Liver (tissue), 9 donors: ENCODE results near the gene RCOR3. TPM values are rescaled to one million over a fixed set of nuclear protein-coding genes. Genes with fewer than 3 reads are reported as not detected.

ENCODE experiments used
- DNase-seq: peaks from one replicate; pipeline ENCODE4 v3.0.0-alpha.2; 2017; ENCODE audit warnings: low spot score
- H3K27ac ChIP-seq, 2 donors: one replicate each; pipeline ENCODE4 v1.7.0; 2013; ENCODE audit warnings: inconsistent platforms in 2 of 2, low read length in 2 of 2, control low read depth in 1 of 2, low read depth in 1 of 2, mild to moderate bottlenecking in 1 of 2
- H3K27me3 ChIP-seq, 4 donors: one replicate each; pipeline versions ENCODE4 v1.6.1 to v1.7.0; 2013; ENCODE audit warnings: low read length in 3 of 4, inconsistent platforms in 1 of 4, mild to moderate bottlenecking in 1 of 4, moderate library complexity in 1 of 4; ENCODE audit not compliant: control insufficient read depth in 4 of 4, insufficient read depth in 4 of 4
- H3K36me3 ChIP-seq, 4 donors: one replicate each; pipeline versions ENCODE4 v1.6.1 to v1.7.0; 2013; ENCODE audit warnings: low read length in 3 of 4, mild to moderate bottlenecking in 3 of 4, low read depth in 1 of 4, moderate library complexity in 1 of 4; ENCODE audit not compliant: control insufficient read depth in 4 of 4, insufficient read depth in 3 of 4
- H3K4me1 ChIP-seq, 4 donors: one replicate each; pipeline versions ENCODE4 v1.6.1 to v1.7.0; 2013; ENCODE audit warnings: low read length in 3 of 4, mild to moderate bottlenecking in 3 of 4, moderate library complexity in 1 of 4; ENCODE audit not compliant: control insufficient read depth in 4 of 4, insufficient read depth in 4 of 4
- H3K4me3 ChIP-seq, 3 donors: one replicate each; pipeline versions ENCODE4 v1.6.1 to v1.7.0; 2013; ENCODE audit warnings: low read length in 3 of 3, control low read depth in 1 of 3, low read depth in 1 of 3, mild to moderate bottlenecking in 1 of 3
- H3K9ac ChIP-seq, 2 donors: one replicate each; pipeline ENCODE4 v1.7.0; 2013; ENCODE audit warnings: low read length in 2 of 2, mild to moderate bottlenecking in 2 of 2, moderate library complexity in 2 of 2, control low read depth in 1 of 2, low read depth in 1 of 2
- H3K9me3 ChIP-seq, 4 donors: one replicate each; pipeline versions ENCODE4 v1.6.1 to v1.7.0; 2013; ENCODE audit warnings: low read length in 3 of 4; ENCODE audit not compliant: control insufficient read depth in 4 of 4
- ATF3 ChIP-seq: IDR thresholded peaks from 2 replicates; pipeline ENCODE4 v1.6.1; 2016; ENCODE audit warnings: antibody characterized with exemption
- CTCF ChIP-seq: fragments of 150-350 bp; IDR thresholded peaks from 2 replicates; pipeline ENCODE4 v1.5.1; 2017; ENCODE audit warnings: improper control_type of control experiment, low read depth, low read length; ENCODE audit not compliant: missing input control
- EGR1 ChIP-seq, 2 donors: IDR thresholded peaks; 2 replicates each; pipeline ENCODE4 v1.6.1; 2016 to 2018; ENCODE audit warnings: antibody characterized with exemption in 2 of 2, low read depth in 2 of 2
- FOXA1 ChIP-seq: IDR thresholded peaks from 2 replicates; pipeline ENCODE4 v1.6.1; 2016; ENCODE audit warnings: antibody characterized with exemption
- GABPA ChIP-seq, 2 donors: IDR thresholded peaks in 1 of 2; conservative IDR thresholded peaks in 1 of 2; 2 replicates each; pipeline ENCODE4 v1.6.1; 2016; ENCODE audit warnings: antibody characterized with exemption in 2 of 2, mild to moderate bottlenecking in 1 of 2, moderate library complexity in 1 of 2
- HNF4A ChIP-seq, 2 donors: conservative IDR thresholded peaks; 2 replicates each; pipeline ENCODE4 v1.6.1; 2016; ENCODE audit warnings: antibody characterized with exemption in 2 of 2, mild to moderate bottlenecking in 2 of 2
- HNF4G ChIP-seq: IDR thresholded peaks from 2 replicates; pipeline ENCODE4 v1.6.1; 2016; ENCODE audit warnings: antibody characterized with exemption
- JUND ChIP-seq, 2 donors: IDR thresholded peaks; 2 replicates each; pipeline ENCODE4 v1.6.1; 2016; ENCODE audit warnings: antibody characterized with exemption in 2 of 2
- NR2F2 ChIP-seq: IDR thresholded peaks from 2 replicates; pipeline ENCODE4 v1.6.1; 2016; ENCODE audit warnings: antibody characterized with exemption
- RAD21 ChIP-seq, 2 donors: IDR thresholded peaks; 2 replicates each; pipeline ENCODE4 v1.6.1; 2016; ENCODE audit warnings: antibody characterized with exemption in 2 of 2, mild to moderate bottlenecking in 2 of 2
- REST ChIP-seq: IDR thresholded peaks from 2 replicates; pipeline ENCODE4 v1.6.1; 2016; ENCODE audit warnings: antibody characterized with exemption, mild to moderate bottlenecking
- RXRA ChIP-seq, 2 donors: IDR thresholded peaks; 2 replicates each; pipeline ENCODE4 v1.6.1; 2017 to 2018; ENCODE audit warnings: antibody characterized with exemption in 2 of 2, mild to moderate bottlenecking in 1 of 2
- SP1 ChIP-seq: IDR thresholded peaks from 2 replicates; pipeline ENCODE4 v1.6.1; 2018; ENCODE audit warnings: antibody characterized with exemption, mild to moderate bottlenecking
- TAF1 ChIP-seq: conservative IDR thresholded peaks from 2 replicates; pipeline ENCODE4 v1.6.1; 2016; ENCODE audit warnings: antibody characterized with exemption, mild to moderate bottlenecking
- YY1 ChIP-seq: IDR thresholded peaks from 2 replicates; pipeline ENCODE4 v1.6.1; 2016; ENCODE audit warnings: antibody characterized with exemption, mild to moderate bottlenecking
- ZBTB33 ChIP-seq: IDR thresholded peaks from 2 replicates; pipeline ENCODE4 v1.6.1; 2016; ENCODE audit warnings: antibody characterized with exemption
- WGBS: extraction: QIAGEN DNeasy Blood & Tissue Kit; methylation state at CpG from one replicate; pipeline ENCODE4 v1.1.7; 2013; 5-methylcytosine and 5-hydroxymethylcytosine counted together
- polyA plus RNA-seq, 2 donors: library from polyadenylated mRNA; stranded (reverse) in 1 of 2; unstranded in 1 of 2; fragments of 200-250 nt in 1 of 2; fragments of >200 nt in 1 of 2; fragmentation: Nextera tagmentation in 1 of 2; extraction: Ambion mirVana in 1 of 2; gene quantifications; one replicate each; pipeline versions ENCODE4 v1.2.1 to v1.2.3, GENCODE V29; 2013 to 2015
- total RNA-seq, 2 donors: library from RNA; depleted of rRNA; stranded (reverse); fragments of >200 nt; gene quantifications; one replicate each; pipeline ENCODE4 v1.2.3, GENCODE V29; 2014
- donor health status: healthy.
- donor health status: healthy.
- donor health status: healthy.
- donor health status: healthy.
- donor health status: healthy.

RCOR3 gene
- total and polyA plus RNA-seq, 4 donors = 7.8 to 20.2 (median 13.4) TPM

- TF ChIP-seq RAD21 (IDR thresholded peaks at IDR 0.05) = peak in 1 of 2 donors; percentile 36
- TF ChIP-seq FOXA1 = no peak
- no peak for TF ChIP-seq HNF4A (conservative IDR thresholded peaks at IDR 0.05)
- TF ChIP-seq YY1 = peak; percentile 17
- no peak for TF ChIP-seq ATF3
- peak in 1 of 2 donors; percentile 9 for TF ChIP-seq RXRA (IDR thresholded peaks at IDR 0.05)
- Histone ChIP-seq H3K27me3 (no peaks in the 10 kb centered on the region), H3K27ac (peak overlapping the region; percentile 95), H3K36me3 (no peaks in the 10 kb centered on the region), H3K9me3 (no peaks in the 10 kb centered on the region), H3K9ac (peak overlapping the region; percentile 26 to 99), H3K4me3 (peak overlapping the region; percentile 64 to 94 (median 75)), H3K4me1 (peaks cover 0 to 24% (median 15%) of the 10 kb centered on the region in 4 donors)
- DNase-seq = peak; percentile 74
- WGBS = under 1% methylated on average over 17 of the region's 17 CpGs
Observed at GRCh38 chr1:211258310-211258755, 833 bp upstream of the RCOR3 start.

- TF ChIP-seq HNF4A (conservative IDR thresholded peaks at IDR 0.05) (no peak), SP1 (no peak)
- peak overlapping the region; percentile 75 to 96 (median 81) for H3K4me3 ChIP-seq
- no peaks in the 10 kb centered on the region for H3K36me3 ChIP-seq
- no peaks in the 10 kb centered on the region for H3K9me3 ChIP-seq
- peak overlapping the region; percentile 53 to 69 for H3K9ac ChIP-seq
- WGBS = under 1% methylated on average over 39 of the region's 39 CpGs
- H3K4me1 ChIP-seq = peaks cover 2 to 24% (median 15%) of the 10 kb centered on the region in 4 donors
- peak; percentile 75 for DNase-seq
- peak overlapping the region; percentile 95 to 99 for H3K27ac ChIP-seq
- H3K27me3 ChIP-seq = no peaks in the 10 kb centered on the region
Observed at GRCh38 chr1:211259638-211260126, 516 bp downstream of the RCOR3 start.

GRCh38 chr1:211260141-211261107 is 1.3 kb downstream of the RCOR3 start:
- peak overlapping the region; percentile 53 to 69 for H3K9ac ChIP-seq
- DNase-seq = peak; percentile 76
- H3K27ac ChIP-seq = peak overlapping the region; percentile 28 to 99
- H3K9me3 ChIP-seq = no peaks in the 10 kb centered on the region
- peaks cover 2 to 24% (median 15%) of the 10 kb centered on the region in 4 donors for H3K4me1 ChIP-seq
- WGBS = under 1% methylated on average over 59 of the region's 59 CpGs
- H3K27me3 ChIP-seq = no peaks in the 10 kb centered on the region
- H3K4me3 ChIP-seq = peak overlapping the region; percentile 75 to 96 (median 81)
- no peaks in the 10 kb centered on the region for H3K36me3 ChIP-seq
- no peak for TF ChIP-seq HNF4G
- peak; percentile 87 for TF ChIP-seq YY1
- TF ChIP-seq ZBTB33 = no peak
- no peak for TF ChIP-seq RAD21 (IDR thresholded peaks at IDR 0.05)
- no peak for TF ChIP-seq RXRA (IDR thresholded peaks at IDR 0.05)
- no peak for TF ChIP-seq ATF3
- peak in 1 of 2 donors; percentile 43 for TF ChIP-seq HNF4A (conservative IDR thresholded peaks at IDR 0.05)
- TF ChIP-seq REST = peak; percentile 30
- TF ChIP-seq CTCF = no peak
- TF ChIP-seq EGR1 (IDR thresholded peaks at IDR 0.05; ENCODE audit: low read depth in 2 of 2) = no peak
- TF ChIP-seq NR2F2 = no peak
- no peak for TF ChIP-seq GABPA (IDR thresholded peaks at IDR 0.05 in 1 of 2, conservative IDR thresholded peaks at IDR 0.05 in 1 of 2)
- peak; percentile 38 for TF ChIP-seq TAF1
- TF ChIP-seq FOXA1 = peak; percentile 16
- TF ChIP-seq SP1 = peak; percentile 16
- no peak for TF ChIP-seq JUND (IDR thresholded peaks at IDR 0.05)
